Fibroblast of peridontal ligament (primary cell): ENCODE results near the gene HEMK1.

Experiments used
- DNase-seq: peaks from one replicate; pipeline ENCODE4 v3.0.0-alpha.2; 2010; ENCODE audit errors: extremely low read depth

The HEMK1 gene

DNA sequence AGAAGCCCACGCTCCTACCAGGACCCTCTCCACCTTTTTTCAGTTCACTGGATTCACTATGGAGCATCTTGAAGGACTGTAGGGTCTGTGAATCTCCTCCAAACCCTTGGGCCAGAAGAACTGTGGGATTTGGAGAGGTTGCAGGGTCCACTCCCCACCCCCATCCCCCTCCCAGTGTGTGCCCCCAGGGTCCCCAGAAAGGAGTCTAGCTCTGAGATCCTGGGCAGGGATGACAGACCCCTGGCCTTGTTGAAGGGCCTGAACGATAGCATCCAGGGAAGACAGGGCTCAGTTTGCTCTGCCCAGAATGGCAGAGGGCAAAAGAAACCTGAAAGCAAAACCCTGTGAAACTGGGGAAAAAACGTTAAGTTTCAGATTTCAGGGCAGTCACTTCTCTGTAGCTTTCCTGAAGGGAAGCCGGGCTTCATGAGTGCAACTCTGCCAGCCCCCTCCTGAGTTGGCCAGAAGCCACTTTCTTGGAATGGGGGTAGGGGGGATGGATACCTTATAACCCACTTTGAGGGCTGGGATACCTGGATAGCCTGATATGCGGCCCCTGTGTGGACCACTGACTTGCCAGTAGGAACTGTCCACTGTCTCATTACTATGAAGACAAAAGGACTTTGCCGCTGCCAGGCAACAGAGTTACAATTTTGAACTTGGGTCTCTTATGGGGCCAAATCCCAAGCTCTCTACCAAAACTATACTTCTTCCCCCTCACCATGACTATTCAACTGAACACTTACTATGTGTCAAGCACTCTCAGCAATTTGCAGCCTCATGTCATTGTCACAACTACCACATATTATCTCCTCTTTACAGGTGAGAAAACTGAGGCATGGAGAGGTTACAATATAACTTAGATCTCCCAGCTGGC, 43.9 kb downstream of the HEMK1 start:
- DNase-seq, result no peak

DNA sequence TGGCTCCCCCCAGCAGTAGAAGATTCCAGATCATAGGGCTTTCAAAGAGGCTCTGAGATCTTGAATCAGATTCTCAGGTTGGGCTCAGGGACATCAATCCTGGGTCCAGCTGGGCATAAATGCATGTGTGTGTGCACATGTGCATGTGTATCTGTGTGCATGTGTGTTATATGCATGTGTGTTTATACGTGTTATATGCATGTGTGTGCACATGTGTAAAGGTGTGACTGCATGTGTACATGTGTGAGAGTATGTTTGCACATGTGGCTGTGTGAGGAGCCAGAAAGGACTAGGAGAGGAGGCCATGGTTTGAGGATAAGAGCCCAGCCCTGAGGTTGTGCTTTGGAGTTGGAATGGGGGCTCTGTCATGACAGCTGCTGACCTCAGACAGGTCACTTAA, 45.9 kb downstream of the HEMK1 start:
- no peak for DNase-seq

DNA sequence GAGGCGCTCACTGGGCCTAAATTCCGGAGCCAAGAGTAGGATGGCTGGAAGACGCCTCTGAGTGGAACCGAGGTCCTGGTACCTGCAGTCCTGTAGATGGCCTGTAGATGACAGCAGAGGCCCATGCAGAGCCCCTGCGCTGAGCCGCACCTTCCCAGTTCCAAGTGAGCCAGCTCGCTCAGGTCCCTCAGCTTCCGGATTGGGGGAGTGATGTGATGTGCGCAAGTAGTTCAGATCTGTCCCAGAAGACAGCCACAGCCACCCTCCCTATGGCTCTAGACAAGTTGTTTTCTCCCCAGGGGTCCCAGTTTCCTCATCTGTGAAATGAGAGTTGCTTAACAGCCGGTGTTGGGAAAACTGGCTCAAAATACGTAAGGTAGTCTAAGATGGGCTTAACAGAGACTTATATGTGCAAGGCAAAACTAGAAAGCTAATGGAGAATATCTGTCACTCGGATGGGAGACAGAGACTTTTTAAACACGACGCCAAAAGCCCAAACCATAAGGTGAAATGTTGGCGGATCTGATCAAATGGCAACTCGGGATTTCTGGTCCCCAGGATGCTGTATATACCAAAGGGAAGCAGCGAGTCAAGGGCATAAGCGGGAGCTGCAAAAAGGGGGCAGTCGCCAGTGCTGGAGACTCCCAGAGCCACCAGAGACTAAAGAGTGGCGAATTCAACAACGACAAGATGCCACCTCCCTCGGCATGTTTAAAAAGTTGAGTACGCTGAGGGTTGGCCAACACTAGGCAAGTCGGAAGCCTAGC, 46.9 kb downstream of the HEMK1 start:
- peak; percentile 78 for DNase-seq

DNA sequence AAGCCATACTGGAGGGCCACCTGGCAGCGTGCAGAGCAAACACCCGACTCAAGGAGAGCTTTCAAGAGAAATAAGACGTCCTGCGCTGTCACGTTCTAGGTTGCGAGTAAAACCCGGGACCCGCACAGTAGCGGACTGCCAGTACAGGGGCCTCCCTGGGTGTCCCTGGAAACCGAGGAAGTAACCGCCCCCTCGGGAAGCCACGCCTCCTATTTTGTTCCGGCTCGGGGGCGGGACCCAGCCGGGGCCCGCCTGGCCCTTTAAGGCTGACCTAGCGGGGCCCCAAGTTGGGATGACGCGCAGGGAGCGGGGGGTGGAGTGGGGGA, 47.4 kb downstream of the HEMK1 start:
- peak; percentile 82 for DNase-seq

DNA sequence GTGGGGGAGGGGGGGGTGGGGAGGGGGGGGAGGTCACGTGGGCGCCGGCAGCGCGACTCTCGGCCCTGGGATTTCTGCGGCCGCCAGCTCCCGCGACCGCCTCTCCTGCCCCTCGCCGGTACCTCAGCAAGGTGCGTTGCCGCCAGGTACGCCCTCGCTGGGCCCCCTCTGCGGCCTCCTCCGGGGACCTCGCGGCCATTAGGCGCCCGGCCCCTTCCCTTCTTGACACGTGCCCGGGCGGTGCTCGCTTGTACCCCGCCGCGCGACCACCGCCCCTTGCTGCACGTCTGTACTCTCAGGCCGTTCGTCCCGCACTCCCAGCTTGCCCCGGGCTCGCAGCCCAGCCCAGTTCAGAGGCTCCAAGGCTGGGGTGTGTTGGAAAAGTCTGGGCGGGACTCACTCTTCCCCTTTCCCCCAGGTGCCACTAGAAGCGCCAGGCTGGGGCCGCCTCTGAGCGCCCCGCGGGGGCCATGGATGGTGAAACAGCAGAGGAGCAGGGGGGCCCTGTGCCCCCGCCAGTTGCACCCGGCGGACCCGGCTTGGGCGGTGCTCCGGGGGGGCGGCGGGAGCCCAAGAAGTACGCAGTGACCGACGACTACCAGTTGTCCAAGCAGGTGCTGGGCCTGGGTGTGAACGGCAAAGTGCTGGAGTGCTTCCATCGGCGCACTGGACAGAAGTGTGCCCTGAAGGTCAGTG, 47.9 kb downstream of the HEMK1 start, which contains the start of gene MAPKAPK3:
Gene MAPKAPK3, plus strand, starts transcription at position 56 of the 696 bp plus-strand sequence. Its CDS starts 415 bp downstream, at position 471.
- no peak for DNase-seq

DNA sequence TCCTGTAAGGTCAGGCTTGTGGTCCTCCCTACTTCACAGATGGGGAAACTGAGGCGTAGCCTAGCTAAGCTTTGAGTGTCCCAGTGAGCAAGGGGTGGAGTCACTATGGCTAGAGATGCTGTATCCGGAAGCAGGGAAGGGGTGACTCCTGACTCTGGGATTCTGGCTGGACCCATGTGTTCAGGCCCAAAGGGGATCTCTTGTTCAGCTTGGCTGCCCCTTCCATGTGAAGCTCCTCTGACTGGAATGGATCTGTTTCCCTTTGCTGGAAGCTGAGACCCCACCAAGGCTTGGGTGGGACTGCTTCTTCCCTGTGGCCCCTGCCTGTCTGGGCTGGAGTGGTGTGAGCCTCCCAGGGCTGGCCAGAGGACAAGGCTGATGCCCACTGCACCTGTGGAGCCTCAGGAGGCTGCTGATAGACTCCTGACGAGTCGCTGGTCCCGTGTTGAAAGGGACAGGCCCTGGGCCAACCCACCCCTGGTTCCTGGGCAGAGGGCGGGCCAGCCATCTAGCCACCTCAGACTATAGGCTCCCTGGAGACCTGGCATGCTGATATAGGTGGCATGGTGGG, 48.7 kb downstream of the HEMK1 start:
- DNase-seq, result peak; percentile 8

DNA sequence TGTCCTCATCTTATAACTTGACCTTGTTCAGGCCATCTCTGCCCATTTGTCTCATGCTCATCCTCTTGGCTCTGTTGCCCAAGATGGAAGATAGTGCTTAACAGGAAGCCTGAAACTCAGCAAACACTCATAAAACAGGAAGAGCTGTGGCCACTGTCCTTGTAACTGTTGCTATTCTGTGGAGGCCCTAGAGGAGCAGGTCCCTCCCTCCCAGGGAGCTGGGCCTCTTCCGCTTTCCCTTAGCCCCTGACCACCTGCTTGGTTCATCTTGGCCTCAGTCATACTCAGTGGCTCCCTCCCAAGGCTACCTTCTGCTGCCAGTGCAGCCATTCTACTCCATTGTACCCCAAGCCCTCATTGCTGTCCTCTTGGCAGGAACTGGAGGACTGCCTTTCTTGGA, 51.1 kb downstream of the HEMK1 start:
- DNase-seq, result no peak

DNA sequence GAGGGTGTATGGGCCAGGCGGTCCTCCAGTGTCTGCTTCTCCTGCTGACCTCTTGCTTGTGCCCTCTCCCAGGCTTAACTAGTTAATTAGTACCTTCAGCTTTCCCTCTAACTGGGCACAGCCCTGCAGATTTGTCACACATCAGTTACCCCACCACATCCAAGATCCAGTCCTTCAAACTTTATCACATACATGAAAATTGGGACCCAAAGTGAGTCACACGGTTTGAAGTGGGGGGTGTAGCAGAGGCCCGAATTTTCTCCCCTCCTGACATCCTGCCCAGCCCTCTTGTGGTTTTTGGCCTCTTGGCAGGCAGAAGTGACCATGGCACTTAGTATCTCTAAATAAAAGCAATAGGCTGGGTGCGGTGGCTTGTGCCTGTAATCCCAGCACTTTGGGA, 51.5 kb downstream of the HEMK1 start:
- peak; percentile 29 for DNase-seq

DNA sequence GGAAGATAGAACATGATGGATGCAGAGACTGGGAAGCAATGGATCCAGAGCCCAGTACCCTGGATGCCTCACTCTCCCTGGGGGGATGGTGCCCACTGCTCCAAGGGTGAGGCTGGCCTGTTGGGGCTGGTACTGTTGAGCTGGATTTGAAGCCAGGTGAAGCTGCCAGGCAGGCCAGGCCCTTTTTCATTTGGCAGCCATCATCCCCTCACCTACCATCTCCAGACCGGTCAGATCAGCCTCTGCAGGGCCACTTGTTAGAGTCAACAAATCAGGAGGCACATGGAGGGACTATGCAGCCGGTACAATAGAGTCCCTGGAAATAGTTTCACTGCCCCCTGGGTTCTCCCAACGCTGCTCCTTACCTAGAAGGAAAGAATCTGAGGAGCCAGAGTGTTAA, 53.6 kb downstream of the HEMK1 start:
- no peak for DNase-seq

DNA sequence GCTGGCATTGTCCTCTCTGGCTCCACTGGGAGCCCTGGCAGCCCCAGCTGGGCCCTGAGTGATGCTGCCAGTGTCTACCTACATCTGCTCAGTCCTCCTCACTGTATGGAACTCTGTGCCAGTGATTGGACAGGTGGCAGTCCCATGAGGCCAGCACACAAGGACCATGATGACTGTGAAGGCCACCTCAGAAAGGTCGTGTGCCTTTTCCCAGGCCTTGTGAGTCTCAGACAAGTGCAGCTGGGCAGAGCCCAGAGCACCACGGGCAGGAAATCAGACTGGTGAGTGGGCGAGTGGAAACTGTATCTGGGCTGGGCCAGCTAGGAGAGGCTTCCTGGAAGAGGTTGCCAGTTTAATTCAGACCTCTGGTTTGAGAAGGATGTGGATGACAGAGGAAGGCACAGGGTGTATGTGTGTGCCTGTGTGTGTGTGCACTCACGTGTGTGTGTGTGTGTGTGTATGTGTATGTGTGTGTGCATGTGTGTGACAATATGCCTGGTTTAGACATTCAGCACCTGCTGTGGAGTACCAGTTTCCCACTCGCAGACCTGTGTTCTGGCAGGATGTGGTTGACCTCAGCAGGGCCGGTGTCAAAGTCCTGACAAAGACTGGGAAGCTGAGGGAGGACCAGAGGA, 54.6 kb downstream of the HEMK1 start:
- no peak for DNase-seq

DNA sequence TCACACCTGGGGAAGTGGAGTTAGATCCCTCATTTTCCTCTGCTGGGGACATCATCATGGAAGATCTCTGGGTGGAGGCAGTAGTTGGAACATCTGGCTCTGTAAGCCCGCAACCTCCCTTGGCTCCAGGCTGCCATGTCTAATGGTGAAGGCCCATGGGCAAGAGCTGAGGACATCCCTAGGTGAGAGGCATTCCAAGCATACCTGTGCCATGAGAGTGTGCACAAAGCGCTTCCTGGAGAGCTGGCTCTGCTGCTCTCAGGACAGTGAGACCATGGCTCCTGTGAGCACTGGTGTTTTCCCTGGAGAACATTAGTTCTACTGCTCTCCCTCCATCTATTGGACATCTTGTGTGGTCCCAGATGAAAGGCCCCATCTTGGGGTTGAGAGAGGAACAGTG, 55.3 kb downstream of the HEMK1 start:
- no peak for DNase-seq

DNA sequence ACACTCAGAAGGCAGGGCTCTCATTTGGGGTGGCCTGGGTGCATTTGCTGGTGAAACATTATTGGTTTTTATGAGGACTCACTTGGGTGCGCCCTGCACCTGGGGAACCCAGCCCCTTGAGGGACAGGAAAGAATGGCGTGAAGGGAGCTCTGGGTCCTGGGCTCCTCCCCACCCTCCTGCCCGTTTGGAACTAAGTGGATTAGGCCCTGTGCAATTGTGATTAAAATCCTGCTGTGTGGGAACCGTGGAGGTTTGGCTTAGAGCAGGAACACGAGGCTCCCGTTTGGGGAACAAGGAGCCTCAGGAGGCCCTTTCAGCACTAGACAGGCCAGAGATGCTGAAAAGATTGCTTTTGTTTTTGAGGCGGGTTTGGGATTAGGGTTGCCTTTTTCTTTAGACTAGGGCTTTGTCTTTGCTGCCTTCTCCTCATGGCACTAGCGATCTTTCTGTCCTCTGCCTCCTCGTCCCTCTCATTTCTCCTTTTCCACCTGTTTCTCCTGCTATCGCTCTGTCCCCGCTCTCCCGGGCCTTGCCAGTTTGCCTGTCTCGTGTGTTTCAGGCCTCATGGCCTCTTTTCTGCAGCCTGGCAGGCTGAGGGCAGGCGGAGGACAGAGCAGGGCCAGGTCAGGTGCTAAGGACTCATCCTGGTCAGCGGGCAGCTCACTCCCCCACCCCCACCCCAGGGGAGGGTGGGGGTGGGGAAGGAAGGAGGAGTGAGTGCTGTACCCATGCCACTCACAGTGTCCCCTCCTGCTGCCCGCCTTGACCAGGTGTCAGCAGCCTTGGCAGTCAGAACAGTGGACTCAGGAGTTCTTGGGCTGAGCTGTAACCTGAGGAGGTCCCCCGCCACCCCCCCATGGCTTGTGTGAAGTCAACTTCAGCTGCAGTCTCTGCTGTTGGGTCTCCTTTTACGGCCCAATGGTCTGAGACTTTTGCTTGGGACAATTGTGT, 56.2 kb downstream of the HEMK1 start:
- no peak for DNase-seq

DNA sequence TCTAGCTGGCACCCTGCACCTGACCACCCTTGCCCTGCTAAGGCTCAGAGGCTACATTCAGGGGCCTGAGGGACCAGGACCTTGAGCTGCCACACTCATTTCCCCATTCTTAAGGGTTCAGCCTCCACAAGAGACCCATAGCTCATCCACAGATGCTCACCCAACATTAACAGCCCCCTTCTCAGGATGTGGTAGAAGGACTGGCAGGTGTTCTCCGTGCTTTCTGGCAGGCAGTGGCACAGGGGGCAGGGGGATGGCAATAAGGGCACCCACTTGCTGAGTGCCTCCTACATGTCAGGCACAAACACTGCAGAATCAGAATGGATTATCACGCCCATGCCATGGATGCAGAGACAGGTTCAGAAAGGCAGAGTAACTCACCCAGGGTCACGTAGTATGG, 57.1 kb downstream of the HEMK1 start:
- no peak for DNase-seq

DNA sequence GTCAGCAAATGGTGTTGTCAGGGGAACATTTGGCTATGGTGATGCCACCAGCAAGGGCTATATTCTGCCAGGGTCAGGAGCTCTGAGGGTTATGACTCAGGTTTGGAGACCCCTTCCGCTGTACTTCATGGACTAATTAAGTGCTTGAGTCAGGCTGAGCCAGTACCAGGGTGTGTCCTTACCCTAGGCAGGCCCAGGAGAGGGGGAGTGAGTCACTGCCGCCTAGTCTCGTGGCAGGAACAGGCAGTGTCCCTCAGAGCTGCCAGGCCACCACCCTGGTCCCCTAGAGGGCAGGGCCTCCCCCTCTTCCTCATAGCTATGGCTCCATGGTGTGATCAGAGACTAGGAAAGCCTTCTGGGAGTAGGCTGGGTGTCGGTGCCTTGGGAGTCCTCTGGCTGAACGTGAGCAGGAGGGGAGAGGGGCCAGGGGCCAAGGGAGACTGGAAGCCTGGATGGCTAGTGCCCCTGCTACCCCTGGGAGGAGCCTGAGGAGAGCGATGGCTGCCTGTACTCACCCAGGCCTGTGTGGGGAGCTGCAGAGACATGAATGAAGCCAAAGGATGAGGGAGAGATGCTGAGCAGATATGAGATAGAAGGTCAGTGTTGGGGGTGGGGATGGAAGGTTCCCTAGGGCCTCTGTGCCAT, 58.2 kb downstream of the HEMK1 start:
- DNase-seq, result peak; percentile 56

DNA sequence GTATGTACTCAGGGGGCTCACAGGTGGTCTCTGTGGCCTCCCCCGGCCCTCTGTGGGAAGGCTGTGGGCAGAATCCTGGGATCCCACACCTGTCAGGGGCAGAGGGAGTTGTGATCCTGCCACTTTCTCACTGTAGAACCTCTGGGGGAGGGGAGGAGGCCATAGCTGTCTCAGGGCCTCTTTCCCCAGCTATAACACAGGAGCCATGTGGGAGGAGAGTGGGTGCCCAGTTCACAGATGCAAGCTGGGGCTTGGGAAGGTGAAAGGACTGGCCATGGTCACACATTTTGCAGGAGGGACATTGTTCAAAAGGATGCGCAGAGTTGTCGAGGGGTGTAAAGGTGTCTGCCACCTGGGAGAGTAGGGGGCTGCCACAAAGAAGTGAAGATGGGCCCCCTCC, 59.3 kb downstream of the HEMK1 start:
- DNase-seq, result no peak

DNA sequence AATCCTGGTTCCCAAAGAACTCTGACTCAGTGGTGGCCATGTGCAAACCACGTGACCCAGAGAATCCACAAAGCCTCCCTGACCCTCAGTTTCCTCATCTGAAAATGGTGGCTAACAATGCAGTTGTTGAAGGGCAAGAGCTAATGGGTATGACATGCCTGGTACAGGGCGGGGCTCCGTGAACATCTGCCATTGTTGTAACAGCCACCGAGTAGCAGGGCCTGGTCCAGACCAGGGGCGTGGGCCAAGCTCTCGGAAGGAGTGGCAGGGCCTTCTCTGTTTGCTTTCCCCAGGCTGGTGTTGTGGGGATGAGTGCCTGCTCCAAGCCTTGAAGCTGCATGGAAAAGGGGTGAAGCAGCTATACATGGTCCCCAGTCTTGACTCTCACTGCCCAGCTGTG, 61.1 kb downstream of the HEMK1 start:
- no peak for DNase-seq

DNA sequence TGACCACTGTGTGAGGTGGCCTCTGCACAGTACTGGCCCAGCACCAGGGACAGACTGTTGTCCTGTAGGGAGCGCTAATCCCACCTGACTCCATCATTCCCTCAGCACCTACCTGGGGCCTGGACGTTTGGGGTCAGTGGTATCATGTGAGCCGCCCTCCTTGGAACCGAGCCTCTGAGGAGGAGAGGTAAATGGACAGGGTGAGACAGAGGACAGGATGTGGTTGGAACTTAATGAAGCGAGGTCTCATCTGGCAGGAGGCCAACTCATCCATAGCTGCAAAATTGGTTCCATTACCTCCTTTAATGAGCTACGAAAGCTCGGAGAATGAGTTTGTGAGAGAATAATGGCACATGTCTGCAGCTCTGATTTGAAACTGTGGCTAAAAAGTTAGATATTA, 61.6 kb downstream of the HEMK1 start:
- no peak for DNase-seq

DNA sequence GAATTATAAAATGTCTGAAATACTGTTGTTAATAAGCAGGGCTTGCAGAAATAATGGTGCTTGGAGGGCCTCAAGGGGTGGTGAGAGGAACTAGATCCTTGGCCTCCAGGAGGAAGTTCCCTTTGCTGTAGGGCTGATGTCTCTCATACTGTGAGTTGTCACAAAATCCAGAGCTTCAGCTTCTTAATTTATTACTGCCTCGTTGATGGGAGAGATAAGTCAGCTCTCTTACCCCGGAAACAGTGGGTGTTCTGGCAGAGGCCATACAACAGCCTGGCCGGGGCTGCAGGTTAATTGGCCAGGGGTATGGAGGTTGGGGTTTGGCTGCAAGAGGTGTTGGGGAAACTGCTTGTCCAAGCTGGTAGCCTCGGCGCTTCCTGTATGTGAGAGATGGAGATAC, 63.1 kb downstream of the HEMK1 start:
- DNase-seq, result no peak

DNA sequence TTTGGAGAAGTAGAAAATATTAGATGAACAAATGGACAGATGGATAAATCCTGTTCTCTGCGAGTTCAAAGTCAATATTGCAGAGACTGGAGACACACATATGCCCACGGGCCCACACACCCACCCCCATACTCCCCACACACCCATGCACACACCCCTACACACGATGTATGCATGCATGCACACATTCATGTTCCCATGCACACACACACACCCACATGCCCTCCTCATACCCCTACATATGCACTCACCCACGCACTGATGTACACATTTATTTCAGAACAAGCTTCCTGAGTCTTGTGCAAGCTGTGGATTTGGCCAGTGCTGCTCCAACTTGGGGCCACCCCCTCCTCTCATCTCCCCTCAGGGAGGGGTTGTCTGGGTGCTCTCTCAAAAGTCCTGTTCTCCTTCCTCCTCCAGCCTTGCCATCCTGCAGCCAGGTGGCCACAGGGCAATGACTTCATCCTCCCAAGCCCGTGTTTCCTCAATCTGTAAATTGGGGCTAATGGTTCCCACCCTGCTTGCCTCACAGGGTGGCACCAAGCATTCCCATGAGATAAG, 64.0 kb downstream of the HEMK1 start:
- no peak for DNase-seq

DNA sequence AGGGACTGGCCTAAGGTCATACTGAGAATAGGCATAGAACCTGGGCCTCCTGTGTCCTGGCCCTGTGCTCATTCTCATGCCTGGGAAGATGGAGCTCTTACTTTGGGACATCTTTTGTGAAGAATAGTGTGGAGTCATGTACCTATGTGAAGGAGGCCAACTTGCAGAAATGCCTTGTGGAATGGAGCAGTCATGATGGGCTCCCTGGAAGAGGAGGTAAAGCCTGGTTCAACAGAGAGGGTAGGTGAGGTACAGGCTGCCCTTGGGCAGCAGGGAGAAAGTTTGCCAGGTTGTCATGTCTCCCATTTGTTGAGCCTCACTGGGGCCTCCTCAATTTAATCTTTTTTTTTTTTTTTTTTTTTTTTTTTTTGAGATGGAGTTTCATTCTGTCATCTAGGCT, 65.7 kb downstream of the HEMK1 start:
- no peak for DNase-seq
